Mesodermal cell (in vitro differentiated cells): ENCODE results near the gene TEDC1.

ENCODE experiments used
- H3K27ac ChIP-seq: 2 replicates; pipeline ENCODE4 v1.7.0; 2013; ENCODE audit warnings: mild to moderate bottlenecking, low read depth, low read length, moderate library complexity; ENCODE audit not compliant: severe bottlenecking
- H3K36me3 ChIP-seq: 2 replicates; pipeline ENCODE4 v1.7.1; 2013; ENCODE audit warnings: mild to moderate bottlenecking, low read length, moderate library complexity; ENCODE audit not compliant: control insufficient read depth, insufficient read depth
- H3K4me1 ChIP-seq: one replicate; pipeline ENCODE4 v1.7.1; 2013; ENCODE audit warnings: mild to moderate bottlenecking, low read length; ENCODE audit not compliant: insufficient read depth, control insufficient read depth, poor library complexity, severe bottlenecking
- H3K4me3 ChIP-seq: 2 replicates; pipeline ENCODE4 v1.7.0; 2013; ENCODE audit warnings: low read length, control low read depth, mild to moderate bottlenecking; ENCODE audit not compliant: insufficient read depth, poor library complexity, severe bottlenecking; ENCODE audit errors: extremely low read depth
- H3K9me3 ChIP-seq: 2 replicates; pipeline ENCODE4 v1.7.1; 2013; ENCODE audit warnings: mild to moderate bottlenecking, low read length, moderate library complexity; ENCODE audit not compliant: control insufficient read depth
- WGBS, 2 experiments: methylation state at CpG; one replicate each; pipeline ENCODE4 v1.1.5; 2013; ENCODE audit warnings: missing lambda C conversion rate in 2 of 2; ENCODE audit not compliant: insufficient coverage in 2 of 2; 5-methylcytosine and 5-hydroxymethylcytosine counted together

Gene TEDC1

GRCh38 chr14:105458571-105458970 is 32.5 kb upstream of the TEDC1 start:
- Histone ChIP-seq H3K27ac (no peak overlapping the region), H3K4me3 (no peak overlapping the region), H3K9me3 (no peaks in the 10 kb centered on the region), H3K36me3 (peaks cover 74% of the 10 kb centered on the region), H3K4me1 (no peaks in the 10 kb centered on the region)
- WGBS, 2 experiments, result 90% methylated on average over 14 of the region's 14 CpGs

- no peak overlapping the region for H3K4me3 ChIP-seq
- H3K9me3 ChIP-seq, result no peaks in the 10 kb centered on the region
- H3K36me3 ChIP-seq, result peaks cover 73% of the 10 kb centered on the region
- WGBS, 2 experiments, result 95 to 96% methylated on average over 14 to 17 of the region's 17 CpGs
- no peak overlapping the region for H3K27ac ChIP-seq
- peaks cover 2% of the 10 kb centered on the region for H3K4me1 ChIP-seq
These were observed 30.9 kb upstream of the TEDC1 start for GRCh38 chr14:105460116-105460515.

GRCh38 chr14:105460616-105461015 is 30.4 kb upstream of the TEDC1 start:
- H3K4me1 ChIP-seq, result peaks cover 6% of the 10 kb centered on the region
- no peaks in the 10 kb centered on the region for H3K9me3 ChIP-seq
- H3K36me3 ChIP-seq, result peaks cover 74% of the 10 kb centered on the region
- no peak overlapping the region for H3K4me3 ChIP-seq
- WGBS, 2 experiments, result 98% methylated on average over 11 to 17 of the region's 17 CpGs
- no peak overlapping the region for H3K27ac ChIP-seq

- Histone ChIP-seq H3K4me3 (no peak overlapping the region), H3K36me3 (peaks cover 68% of the 10 kb centered on the region), H3K27ac (no peak overlapping the region), H3K9me3 (no peaks in the 10 kb centered on the region), H3K4me1 (peaks cover 14% of the 10 kb centered on the region)
- 96 to 97% methylated on average over 16 to 18 of the region's 18 CpGs for WGBS, 2 experiments
These were observed 29.1 kb upstream of the TEDC1 start for GRCh38 chr14:105461903-105462302.

GRCh38 chr14:105464501-105464900 is 26.5 kb upstream of the TEDC1 start:
- 94 to 96% methylated on average over 24 to 32 of the region's 33 CpGs for WGBS, 2 experiments
- no peak overlapping the region for H3K4me3 ChIP-seq
- H3K27ac ChIP-seq, result no peak overlapping the region
- H3K4me1 ChIP-seq, result peaks cover 14% of the 10 kb centered on the region
- H3K9me3 ChIP-seq, result no peaks in the 10 kb centered on the region
- H3K36me3 ChIP-seq, result peaks cover 80% of the 10 kb centered on the region

- 74 to 79% methylated on average over 19 to 20 of the region's 20 CpGs for WGBS, 2 experiments
- Histone ChIP-seq H3K27ac (no peak overlapping the region), H3K4me1 (peaks cover 17% of the 10 kb centered on the region), H3K4me3 (no peak overlapping the region), H3K36me3 (peaks cover 82% of the 10 kb centered on the region), H3K9me3 (no peaks in the 10 kb centered on the region)
These were observed 25.6 kb upstream of the TEDC1 start for GRCh38 chr14:105465209-105466031.

- Histone ChIP-seq H3K27ac (no peak overlapping the region), H3K9me3 (no peaks in the 10 kb centered on the region), H3K4me3 (no peak overlapping the region), H3K4me1 (peaks cover 26% of the 10 kb centered on the region), H3K36me3 (peaks cover 74% of the 10 kb centered on the region)
- WGBS, 2 experiments, result 96% methylated on average over 42 to 50 of the region's 53 CpGs
These were observed 24.4 kb upstream of the TEDC1 start for GRCh38 chr14:105466531-105467248.

GRCh38 chr14:105467249-105467941 is 23.7 kb upstream of the TEDC1 start:
- Histone ChIP-seq H3K9me3 (no peaks in the 10 kb centered on the region), H3K27ac (no peak overlapping the region), H3K4me3 (no peak overlapping the region), H3K4me1 (peaks cover 30% of the 10 kb centered on the region), H3K36me3 (peaks cover 66% of the 10 kb centered on the region)
- WGBS, 2 experiments, result 95 to 98% methylated on average over 19 of the region's 20 CpGs

- H3K9me3 ChIP-seq, result no peaks in the 10 kb centered on the region
- peaks cover 30% of the 10 kb centered on the region for H3K4me1 ChIP-seq
- H3K4me3 ChIP-seq, result no peak overlapping the region
- WGBS, 2 experiments, result 94 to 97% methylated on average over 18 to 22 of the region's 22 CpGs
- peaks cover 61% of the 10 kb centered on the region for H3K36me3 ChIP-seq
- no peak overlapping the region for H3K27ac ChIP-seq
These were observed 23.0 kb upstream of the TEDC1 start for GRCh38 chr14:105467942-105468471.

GRCh38 chr14:105468621-105469241 is 22.3 kb upstream of the TEDC1 start:
- peaks cover 54% of the 10 kb centered on the region for H3K36me3 ChIP-seq
- no peaks in the 10 kb centered on the region for H3K9me3 ChIP-seq
- H3K4me3 ChIP-seq, result no peak overlapping the region
- no peak overlapping the region for H3K27ac ChIP-seq
- 93 to 94% methylated on average over 16 to 19 of the region's 19 CpGs for WGBS, 2 experiments
- H3K4me1 ChIP-seq, result peaks cover 36% of the 10 kb centered on the region
